Measurements from ENCODE around the gene OPCML.

- TF ChIP-seq POLR2A (IDR thresholded peaks at IDR 0.05) (no peak), CTCF (IDR thresholded peaks at IDR 0.05) (no peak)
These were observed 543.9 kb downstream of the OPCML start for GRCh38 chr11:132988411-132988810.

All from lower leg skin (tissue), 3 donors.